A549 treated with DMSO at 1 μM for 4 hours (cell line): Measurements from ENCODE around the gene GBA2. TPM values are rescaled to one million over a fixed set of nuclear protein-coding genes. Genes with fewer than 3 reads are reported as not detected.

Source experiments
- total RNA-seq: library from RNA; stranded (reverse); fragments of 200-300 nt; extraction: Qiagen RNA extraction; gene quantifications from 5 replicates; pipeline ENCODE4 v1.2.3, GENCODE V29; 2022; ENCODE audit warnings: low read depth

The GBA2 gene
- total RNA-seq: 27.0 to 34.7 TPM (median 32.4 TPM) in 5 replicates

DNA sequence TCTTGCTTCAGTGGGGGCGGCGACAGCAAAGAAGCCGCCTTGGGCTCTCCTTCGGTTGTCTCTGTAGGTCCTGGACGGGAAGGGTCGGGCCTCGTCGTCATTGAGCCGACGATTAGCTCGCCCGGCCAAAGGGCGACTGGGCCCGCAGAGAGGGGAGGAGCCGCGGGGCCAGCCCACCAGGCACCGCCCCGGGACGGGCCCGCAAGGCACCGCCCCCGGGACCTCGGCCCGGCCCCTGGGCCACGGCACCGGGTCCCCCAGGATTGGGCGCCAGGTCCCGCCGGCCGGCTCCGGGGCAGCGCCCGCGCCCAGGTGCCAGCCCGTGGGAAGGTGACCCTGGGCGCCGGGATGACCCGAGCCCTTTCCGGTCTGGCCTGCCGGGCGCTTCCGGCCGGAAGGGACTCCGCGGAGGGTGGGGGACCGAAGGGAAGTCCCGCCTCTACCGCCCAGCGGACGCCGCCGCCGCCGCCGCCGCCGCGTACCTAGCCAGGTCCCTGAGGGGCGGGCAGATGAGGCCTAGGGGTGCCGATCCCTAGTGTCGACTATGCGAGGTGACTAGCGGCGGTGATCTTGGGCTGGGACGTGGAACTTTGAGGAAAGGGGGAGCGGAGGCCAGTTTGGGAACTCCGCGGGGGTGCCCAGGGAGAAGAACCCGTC is at the start of gene GBA2, which contains the start of gene RGP1:
Gene GBA2 (minus strand): TSS at position 371 of the 657 bp plus-strand sequence. CDS start 524 bp downstream, outside the sequence.
Gene RGP1 (plus strand): TSS at position 430 of the 657 bp plus-strand sequence. CDS start 469 bp downstream, outside the sequence.

DNA sequence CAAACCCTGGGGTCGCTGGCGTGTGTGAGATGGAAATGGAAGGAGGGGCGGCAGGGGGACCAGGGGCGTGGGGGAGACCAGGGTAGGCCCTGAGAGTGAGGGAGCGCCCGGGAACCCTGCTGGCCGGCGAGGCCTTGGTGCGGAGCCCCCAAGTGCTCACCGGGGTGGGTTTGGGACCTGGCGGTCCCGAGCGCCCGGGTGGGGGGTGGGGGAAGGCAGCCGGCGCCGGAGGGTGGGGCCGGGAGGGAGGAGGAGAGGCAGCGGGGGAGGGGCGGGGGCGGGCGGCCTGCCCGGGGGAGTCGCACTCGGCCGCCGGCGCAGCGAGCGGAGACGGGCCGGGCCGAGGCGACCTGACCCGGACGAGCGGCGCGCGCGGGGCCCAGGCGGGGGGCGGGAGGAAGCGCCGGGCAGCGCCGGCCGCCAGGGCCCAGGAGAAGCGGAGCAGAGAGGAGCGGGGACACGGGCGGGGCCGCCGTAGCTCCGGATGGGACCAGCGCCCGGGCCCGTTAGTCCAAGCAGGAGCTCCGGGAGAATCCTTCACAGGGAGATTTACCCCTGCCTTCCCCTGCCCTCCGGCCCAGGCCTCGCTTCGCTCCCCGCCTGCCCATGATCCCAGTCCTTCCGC is 42.4 kb upstream of the GBA2 start, which contains the start of gene NPR2:
Gene NPR2 (plus strand): TSS at position 295 of the 625 bp plus-strand sequence. CDS start 818 bp downstream, outside the sequence.

DNA sequence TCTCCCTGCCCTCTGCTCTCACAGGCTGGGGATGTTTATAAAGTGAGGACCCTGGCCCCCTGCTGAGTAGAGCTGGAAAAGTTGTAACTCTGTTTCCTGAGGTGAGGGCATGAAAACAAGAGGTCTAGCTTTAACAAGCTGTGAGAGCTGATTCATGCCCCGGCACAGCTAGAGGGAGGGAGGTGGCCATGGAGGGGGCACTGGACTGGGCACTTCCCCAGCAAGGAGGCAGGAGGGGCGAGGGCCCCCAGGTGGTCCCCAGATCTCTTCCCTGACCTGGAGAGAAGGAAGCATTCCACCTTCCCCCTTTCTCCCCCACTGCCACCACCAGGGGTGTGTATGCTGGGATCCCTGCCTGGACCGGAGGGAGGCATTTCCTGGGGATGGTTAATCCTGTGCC is 5.2 kb upstream of the GBA2 start, which contains the start of gene MSMP:
Gene MSMP (minus strand): TSS at position 13 of the 400 bp plus-strand sequence. CDS start 147 bp downstream, outside the sequence.

DNA sequence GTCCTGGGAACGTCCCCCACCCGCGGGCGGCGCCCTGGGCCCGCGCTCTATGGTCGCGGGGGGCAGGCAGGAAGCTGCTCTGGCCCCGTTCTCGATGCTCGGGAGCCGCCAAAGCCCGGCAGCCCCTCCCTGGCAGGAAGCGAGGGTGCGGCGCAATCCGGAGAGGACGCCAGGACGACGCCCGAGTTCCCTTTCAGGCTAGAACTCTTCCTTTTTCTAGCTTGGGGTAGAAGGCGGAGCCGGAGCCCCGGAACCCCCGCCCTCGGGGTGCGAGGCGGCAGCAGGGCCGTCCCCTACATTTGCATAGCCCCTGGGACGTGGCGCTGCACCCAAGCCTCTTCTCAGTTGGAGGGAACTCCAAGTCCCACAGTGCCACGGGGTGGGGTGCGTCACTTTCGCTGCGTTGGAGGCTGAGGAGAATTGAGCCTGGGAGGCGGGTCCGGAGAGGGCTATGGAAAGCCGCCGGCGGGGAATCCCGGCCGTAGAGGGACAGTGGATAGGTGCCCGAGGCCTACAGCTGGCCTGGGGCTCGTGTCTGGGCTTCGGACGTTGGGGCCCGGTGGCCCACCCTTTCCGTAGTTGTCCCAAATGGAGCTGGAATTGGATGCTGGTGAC is 16.7 kb downstream of the GBA2 start, which contains the start of the genes CREB3 and TLN1:
Gene CREB3 (plus strand): TSS at position 482 of the 615 bp plus-strand sequence. CDS start 107 bp downstream, at position 589.
Gene TLN1 (minus strand): TSS at position 11 of the 615 bp plus-strand sequence. CDS start 6,501 bp downstream, outside the sequence.

DNA sequence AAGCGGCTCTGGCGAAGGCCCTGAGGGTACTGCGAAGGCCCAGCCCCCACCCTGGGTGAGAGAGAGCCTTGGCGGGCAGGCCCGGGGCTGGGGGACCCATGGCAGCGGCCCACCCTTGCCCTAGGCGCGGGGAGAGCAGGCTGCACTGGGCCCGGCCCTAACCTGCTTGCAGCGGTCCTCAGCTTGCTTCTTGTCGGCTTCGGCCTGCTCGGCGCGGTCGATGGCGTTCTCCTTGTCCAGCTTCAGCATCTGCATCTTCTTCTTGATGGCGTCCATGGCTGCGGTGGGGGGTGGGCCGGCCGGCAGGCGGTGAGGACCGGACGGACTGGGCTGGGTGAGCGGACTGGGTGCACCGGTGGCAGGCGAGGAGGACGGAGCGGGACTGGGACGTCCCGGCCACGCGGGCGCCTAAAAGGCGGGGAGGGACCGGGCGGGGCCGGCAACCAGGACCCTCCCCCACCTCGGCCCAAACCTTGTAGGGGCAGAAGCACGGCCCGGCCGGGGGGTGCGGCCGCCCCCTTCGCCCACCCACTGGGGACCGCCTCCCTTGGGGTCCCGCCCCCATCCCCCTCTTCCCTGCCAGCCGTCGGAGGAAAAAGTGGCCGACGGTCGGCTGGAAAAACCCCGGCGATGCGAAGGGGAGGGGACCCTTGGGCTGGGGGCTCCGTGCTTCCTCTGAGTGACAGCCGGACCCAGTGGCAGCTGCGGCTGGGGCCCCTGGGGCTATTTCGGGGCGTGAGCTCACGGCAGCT is 59.3 kb downstream of the GBA2 start, which contains the start of gene TPM2:
Gene TPM2 (minus strand): TSS at position 384 of the 752 bp plus-strand sequence. CDS start 108 bp downstream, at position 276.

Other genes with a start within 250 kb of the GBA2 start
- gene TESK1, start 144.0 kb downstream of the GBA2 start, total RNA-seq: 22.2 to 26.3 TPM (median 22.7 TPM) in 5 replicates
- 0.06 to 0.13 TPM (median 0.10 TPM) in 3 of 5 replicates, not detected in the others for gene CD72, start 130.8 kb downstream of the GBA2 start, total RNA-seq
- gene SIT1, start 98.3 kb downstream of the GBA2 start, total RNA-seq: not detected in 5 replicates
- 7.7 to 45.5 TPM (median 11.2 TPM) in 4 of 5 replicates, not detected in the other for gene RMRP, start 91.2 kb downstream of the GBA2 start, total RNA-seq
- 20.7 to 25.4 TPM (median 22.7 TPM) in 5 replicates for gene CCDC107, start 90.9 kb downstream of the GBA2 start, total RNA-seq
- 11.9 to 21.4 TPM (median 19.4 TPM) in 5 replicates for gene ARHGEF39, start 84.0 kb downstream of the GBA2 start, total RNA-seq
- 3.4 to 8.1 TPM (median 6.2 TPM) in 5 replicates for gene CA9, start 75.3 kb downstream of the GBA2 start, total RNA-seq
- gene TPM2, start 59.3 kb downstream of the GBA2 start, total RNA-seq: 576 to 636 TPM (median 626 TPM) in 5 replicates
- gene TLN1, start 17.0 kb downstream of the GBA2 start, total RNA-seq: 104 to 127 TPM (median 121 TPM) in 5 replicates
- gene CREB3, start 16.6 kb downstream of the GBA2 start, total RNA-seq: 55.2 to 62.8 TPM (median 58.7 TPM) in 5 replicates
- gene RGP1, start 59 bp upstream of the GBA2 start, total RNA-seq: 13.0 to 17.9 TPM (median 16.5 TPM) in 5 replicates
- gene MSMP, start 5.0 kb upstream of the GBA2 start, total RNA-seq: 0.23 to 0.38 TPM in 2 of 5 replicates, not detected in the others
- 3.8 to 6.4 TPM (median 5.9 TPM) in 5 replicates for gene NPR2, start 42.4 kb upstream of the GBA2 start, total RNA-seq
- 0.24 to 0.70 TPM (median 0.46 TPM) in 4 of 5 replicates, not detected in the other for gene SPAG8, start 63.0 kb upstream of the GBA2 start, total RNA-seq
- gene HINT2, start 65.8 kb upstream of the GBA2 start, total RNA-seq: 73.1 to 103 TPM (median 93.6 TPM) in 5 replicates
- not detected in 5 replicates for gene FAM221B, start 79.5 kb upstream of the GBA2 start, total RNA-seq
- 1.5 to 3.4 TPM (median 3.1 TPM) in 5 replicates for gene TMEM8B, start 80.0 kb upstream of the GBA2 start, total RNA-seq
- gene OR13J1, start 121.2 kb upstream of the GBA2 start, total RNA-seq: not detected in 5 replicates
- gene HRCT1, start 157.0 kb upstream of the GBA2 start, total RNA-seq: 0.11 to 0.17 TPM (median 0.14 TPM) in 3 of 5 replicates, not detected in the others
- gene SPAAR, start 160.3 kb upstream of the GBA2 start, total RNA-seq: 0.08 TPM in 1 of 5 replicates, not detected in the others
- gene OR2S2, start 208.9 kb upstream of the GBA2 start, total RNA-seq: not detected in 5 replicates